OCI-LY1 (cell line): Measurements from ENCODE around the gene NFIL3.

Source experiments
- EZH2 ChIP-seq: fragments of 200-600 bp; sonication (generic), shearing (Covaris generic); IDR thresholded peaks from 2 replicates; pipeline ENCODE4 v1.8.0; 2017; ENCODE audit warnings: borderline replicate concordance, mixed run types, mild to moderate bottlenecking, antibody characterized with exemption, low read length, moderate library complexity, mixed read lengths
- TF ChIP-seq, protein P1 (sequence below): fragments of 200-600 bp; sonication (generic), shearing (Covaris generic); IDR thresholded peaks from 2 replicates; pipeline ENCODE4 v1.5.1; 2017; ENCODE audit warnings: mild to moderate bottlenecking, antibody characterized with exemption, low read length, moderate library complexity, mixed read lengths

DNA sequence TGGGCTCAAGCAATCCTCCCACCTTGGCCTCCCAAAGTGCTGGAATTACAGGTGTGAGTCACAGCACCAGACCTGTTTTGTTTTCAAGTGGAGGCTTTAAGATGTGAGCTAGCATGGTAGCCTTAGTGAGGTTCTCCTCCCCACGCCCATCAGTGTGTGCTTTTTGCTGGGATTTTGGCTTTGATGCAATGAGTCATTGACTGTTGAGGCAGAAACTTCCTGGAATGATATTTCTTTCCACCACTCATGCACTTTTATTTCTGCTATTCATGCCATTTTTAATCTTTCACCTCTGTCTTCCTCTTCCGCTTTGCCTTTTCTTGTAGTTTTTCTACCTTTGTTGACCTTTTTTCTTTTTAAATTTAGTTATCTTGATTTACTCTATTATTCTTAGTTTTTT is 4.2 kb upstream of the NFIL3 start:
- TF ChIP-seq, protein P1, sequence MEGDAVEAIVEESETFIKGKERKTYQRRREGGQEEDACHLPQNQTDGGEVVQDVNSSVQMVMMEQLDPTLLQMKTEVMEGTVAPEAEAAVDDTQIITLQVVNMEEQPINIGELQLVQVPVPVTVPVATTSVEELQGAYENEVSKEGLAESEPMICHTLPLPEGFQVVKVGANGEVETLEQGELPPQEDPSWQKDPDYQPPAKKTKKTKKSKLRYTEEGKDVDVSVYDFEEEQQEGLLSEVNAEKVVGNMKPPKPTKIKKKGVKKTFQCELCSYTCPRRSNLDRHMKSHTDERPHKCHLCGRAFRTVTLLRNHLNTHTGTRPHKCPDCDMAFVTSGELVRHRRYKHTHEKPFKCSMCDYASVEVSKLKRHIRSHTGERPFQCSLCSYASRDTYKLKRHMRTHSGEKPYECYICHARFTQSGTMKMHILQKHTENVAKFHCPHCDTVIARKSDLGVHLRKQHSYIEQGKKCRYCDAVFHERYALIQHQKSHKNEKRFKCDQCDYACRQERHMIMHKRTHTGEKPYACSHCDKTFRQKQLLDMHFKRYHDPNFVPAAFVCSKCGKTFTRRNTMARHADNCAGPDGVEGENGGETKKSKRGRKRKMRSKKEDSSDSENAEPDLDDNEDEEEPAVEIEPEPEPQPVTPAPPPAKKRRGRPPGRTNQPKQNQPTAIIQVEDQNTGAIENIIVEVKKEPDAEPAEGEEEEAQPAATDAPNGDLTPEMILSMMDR, result no peak
- no peak for TF ChIP-seq EZH2
